NCI-H2227 (cell line): Measurements from ENCODE around the gene FAM120B.
"Not testable (repeated sequence)": the region's sequence is repeated elsewhere in the genome, so short reads cannot be mapped to it uniquely, and the experiment has no call there.

Experiments used
- DNase-seq: peaks from one replicate; lab custom pipeline; 2025; ENCODE audit not compliant: unreplicated experiment; lab: John Stamatoyannopoulos, UW

The FAM120B gene, protein sequence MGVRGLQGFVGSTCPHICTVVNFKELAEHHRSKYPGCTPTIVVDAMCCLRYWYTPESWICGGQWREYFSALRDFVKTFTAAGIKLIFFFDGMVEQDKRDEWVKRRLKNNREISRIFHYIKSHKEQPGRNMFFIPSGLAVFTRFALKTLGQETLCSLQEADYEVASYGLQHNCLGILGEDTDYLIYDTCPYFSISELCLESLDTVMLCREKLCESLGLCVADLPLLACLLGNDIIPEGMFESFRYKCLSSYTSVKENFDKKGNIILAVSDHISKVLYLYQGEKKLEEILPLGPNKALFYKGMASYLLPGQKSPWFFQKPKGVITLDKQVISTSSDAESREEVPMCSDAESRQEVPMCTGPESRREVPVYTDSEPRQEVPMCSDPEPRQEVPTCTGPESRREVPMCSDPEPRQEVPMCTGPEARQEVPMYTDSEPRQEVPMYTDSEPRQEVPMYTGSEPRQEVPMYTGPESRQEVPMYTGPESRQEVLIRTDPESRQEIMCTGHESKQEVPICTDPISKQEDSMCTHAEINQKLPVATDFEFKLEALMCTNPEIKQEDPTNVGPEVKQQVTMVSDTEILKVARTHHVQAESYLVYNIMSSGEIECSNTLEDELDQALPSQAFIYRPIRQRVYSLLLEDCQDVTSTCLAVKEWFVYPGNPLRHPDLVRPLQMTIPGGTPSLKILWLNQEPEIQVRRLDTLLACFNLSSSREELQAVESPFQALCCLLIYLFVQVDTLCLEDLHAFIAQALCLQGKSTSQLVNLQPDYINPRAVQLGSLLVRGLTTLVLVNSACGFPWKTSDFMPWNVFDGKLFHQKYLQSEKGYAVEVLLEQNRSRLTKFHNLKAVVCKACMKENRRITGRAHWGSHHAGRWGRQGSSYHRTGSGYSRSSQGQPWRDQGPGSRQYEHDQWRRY

DNA sequence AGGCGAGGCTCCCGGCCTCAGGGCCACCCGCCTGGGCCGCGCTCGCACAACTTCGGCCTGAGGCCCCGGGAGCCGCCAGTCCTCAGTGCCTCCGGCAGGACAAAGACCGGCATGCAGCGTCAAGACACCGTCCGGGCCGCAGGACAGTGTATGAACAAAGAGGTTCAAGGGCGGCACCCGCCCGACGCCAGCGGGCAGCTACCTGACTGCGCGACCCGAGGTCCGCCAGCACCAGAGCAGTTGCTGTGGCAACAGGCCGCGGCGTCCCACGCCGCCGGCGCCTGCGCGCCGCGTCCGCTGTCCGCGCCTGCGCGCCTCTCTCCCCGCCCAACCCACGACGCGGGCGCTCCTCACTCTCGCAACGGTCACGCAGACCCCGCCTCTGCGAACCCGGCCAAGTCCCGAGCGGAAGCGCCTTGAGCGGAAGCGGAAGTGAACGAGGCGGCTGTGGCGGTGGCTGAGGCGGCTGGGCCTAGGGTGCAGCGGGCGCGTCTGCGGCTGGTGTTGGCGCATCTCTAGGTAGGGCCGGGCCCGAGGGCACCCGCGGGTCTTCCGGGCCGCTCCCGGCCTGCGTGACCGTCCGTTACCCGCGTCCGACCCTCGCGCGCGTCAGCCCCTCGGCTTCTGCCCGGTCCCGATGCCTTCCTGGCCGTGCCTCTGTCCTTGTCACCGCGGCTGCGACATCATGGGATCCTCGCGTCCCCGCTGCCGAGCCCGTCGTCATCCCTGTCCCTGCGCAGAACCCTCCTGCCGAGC lies at the start of gene FAM120B:
FAM120B (plus strand) TSS at position 435 of the 756 bp plus-strand sequence. CDS start 10,633 bp downstream, outside the sequence.
- peak; percentile 94 for DNase-seq

GRCh38 chr6:170257376-170257775 lies 49.2 kb upstream of the FAM120B start:
- no peak for DNase-seq

DNA sequence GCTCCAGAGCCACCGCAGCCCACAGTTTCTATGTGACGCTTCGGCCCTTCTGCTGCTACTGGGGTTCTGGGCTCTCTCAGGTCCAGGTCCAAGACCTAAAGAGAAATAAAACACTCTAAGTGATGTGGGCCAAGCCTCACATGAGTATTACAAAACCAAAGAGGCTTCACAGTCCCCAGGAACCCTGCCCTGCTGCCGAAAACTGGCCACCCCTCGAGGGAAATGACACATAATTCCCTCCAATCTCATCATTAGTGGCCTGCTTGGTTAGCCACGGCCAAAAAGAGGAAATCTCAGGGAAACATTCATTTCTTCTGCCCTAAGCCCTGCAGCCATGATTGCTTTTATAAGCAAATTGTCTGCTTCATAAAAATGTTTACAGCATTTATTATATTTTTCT lies 48.2 kb upstream of the FAM120B start:
- DNase-seq, result no peak

- no peak for DNase-seq
Observed at GRCh38 chr6:170259278-170259677, 47.3 kb upstream of the FAM120B start.

- no peak for DNase-seq
Observed at GRCh38 chr6:170260686-170261085, 45.9 kb upstream of the FAM120B start.

GRCh38 chr6:170261643-170262488 lies 44.7 kb upstream of the FAM120B start:
- no peak for DNase-seq

GRCh38 chr6:170262489-170263088 lies 44.0 kb upstream of the FAM120B start:
- no peak for DNase-seq

DNA sequence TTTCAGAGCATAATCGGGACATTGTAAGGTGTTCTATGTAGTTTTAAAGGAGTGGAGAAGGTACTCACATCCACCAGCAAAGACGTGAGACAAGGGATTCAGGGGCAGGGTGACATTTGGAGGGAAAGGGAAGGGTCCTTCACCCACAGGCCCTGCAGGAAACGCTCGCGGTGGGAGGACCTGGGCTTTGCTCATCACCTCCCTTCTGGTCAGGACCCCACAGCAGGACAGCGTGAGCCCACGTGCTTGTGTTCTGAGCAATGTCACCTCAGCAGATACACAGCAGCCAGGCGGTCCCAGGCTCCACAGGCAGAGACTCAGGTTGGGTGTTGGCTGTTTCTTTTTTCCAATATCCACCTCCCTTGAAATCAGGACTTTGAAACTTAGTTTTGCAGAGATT lies 43.1 kb upstream of the FAM120B start:
- no peak for DNase-seq

GRCh38 chr6:170264086-170264485 lies 42.5 kb upstream of the FAM120B start:
- no peak for DNase-seq

DNA sequence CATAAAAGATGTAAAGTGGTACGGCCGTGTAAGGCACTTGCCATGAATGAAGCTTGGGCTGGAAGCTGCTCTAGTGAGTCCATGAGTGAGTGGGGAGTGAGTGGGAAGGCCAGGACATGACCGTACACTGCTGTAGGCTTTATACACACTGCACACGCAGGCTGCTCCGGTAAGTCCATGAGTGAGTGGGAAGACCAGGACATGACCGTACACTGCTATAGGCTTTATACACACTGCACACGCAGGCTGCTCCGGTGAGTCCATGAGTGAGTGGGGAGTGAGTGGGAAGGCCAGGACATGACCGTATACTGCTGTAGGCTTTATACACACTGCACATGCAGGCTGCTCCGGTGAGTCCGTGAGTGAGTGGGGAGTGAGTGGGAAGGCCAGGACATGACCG lies 41.9 kb upstream of the FAM120B start:
- DNase-seq, result not testable (repeated sequence)

- no peak for DNase-seq
Observed at GRCh38 chr6:170265655-170266054, 40.9 kb upstream of the FAM120B start.

GRCh38 chr6:170266061-170266825 lies 40.3 kb upstream of the FAM120B start:
- DNase-seq, result no peak

DNA sequence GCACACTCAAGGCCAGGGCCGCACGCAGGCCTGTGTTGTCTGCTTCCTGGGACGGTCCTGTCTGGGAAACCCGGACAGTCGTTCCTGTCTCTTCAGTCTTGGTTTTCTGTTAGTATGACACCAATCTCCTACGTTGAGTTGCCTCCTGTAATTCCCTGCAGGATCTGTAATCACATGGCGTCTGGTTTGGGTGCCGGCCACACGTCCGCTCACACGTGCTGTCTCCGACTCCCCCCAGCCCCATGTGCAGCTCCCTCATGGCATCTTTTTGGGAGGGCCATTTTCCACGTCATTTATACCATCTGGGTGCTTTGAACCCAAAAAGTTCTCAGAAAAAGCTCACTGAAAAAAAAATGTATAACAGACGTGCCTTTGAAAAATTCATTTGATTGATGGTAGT lies 38.9 kb upstream of the FAM120B start:
- DNase-seq, result no peak

GRCh38 chr6:170268216-170269129 lies 38.1 kb upstream of the FAM120B start:
- DNase-seq, result no peak

- DNase-seq, result no peak
Observed at GRCh38 chr6:170269151-170269845, 37.3 kb upstream of the FAM120B start.

DNA sequence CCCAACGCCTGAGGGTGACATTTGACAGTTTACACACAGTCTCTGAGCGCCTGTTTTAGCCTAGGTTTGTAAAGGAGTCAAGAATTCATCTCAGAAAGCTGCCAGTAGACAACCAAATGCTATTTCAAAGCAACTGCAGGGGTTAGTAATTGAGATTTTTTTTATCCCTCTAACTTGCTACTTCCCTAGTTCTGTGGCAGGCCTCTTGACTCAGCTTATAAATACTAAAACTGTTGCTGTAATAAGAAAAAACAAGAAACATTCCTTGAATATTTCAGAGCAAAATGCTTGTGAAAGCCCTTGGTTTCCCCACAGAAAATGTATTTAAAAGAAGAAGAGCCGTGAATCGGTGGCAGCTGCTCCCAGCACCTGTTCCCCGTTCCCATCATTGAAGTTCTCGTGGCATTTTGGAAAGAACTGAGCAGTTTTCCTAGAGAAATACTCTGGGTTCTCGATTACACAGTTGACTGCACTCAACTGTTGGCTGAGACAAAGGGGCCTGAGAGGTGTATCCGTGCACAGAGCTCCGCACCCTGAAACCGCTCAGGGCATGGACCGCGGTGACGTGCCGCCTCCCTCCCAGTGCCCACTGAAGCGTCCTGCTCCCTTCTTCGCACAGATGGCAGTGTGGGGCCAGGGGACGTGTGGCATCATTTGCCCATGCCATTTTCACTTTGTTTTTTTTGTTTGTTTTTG lies 36.6 kb upstream of the FAM120B start:
- DNase-seq, result no peak
